HepG2 (cell line): ENCODE measurements around the gene CA12. TPM values are rescaled to one million over a fixed set of nuclear protein-coding genes. Genes with fewer than 3 reads are reported as not detected.

Experiments
- ATAC-seq: fragments of 200-7000 bp; cut with Tn5 transposase; 3 replicates; pipeline ENCODE4 v1.9.1; 2020; ENCODE audit warnings: mild to moderate bottlenecking, moderate library complexity
- BruUV-seq: library from RNA; stranded (reverse); fragments of 400-500 nt; replicated peaks from 2 replicates; lab custom pipeline; 2021; lab: Mats Ljungman, UMichigan
- CTCF ChIA-PET: fragments of 300-600 bp; formaldehyde crosslinking; extraction: SDS; loops from one replicate; lab custom pipeline; 2021; ENCODE audit warnings: low total read pairs, inconsistent platforms, low intra/inter-chr PET ratio; lab: Yijun Ruan, JAX
- POLR2A ChIA-PET: fragments of 350-600 bp; sonication (Branson Sonifier 250); formaldehyde crosslinking; loops from one replicate; lab custom pipeline; 2020; ENCODE audit warnings: antibody characterized with exemption, inconsistent platforms; lab: Yijun Ruan, JAX
- DNase-seq: peaks from one replicate; pipeline ENCODE4 v3.0.0-alpha.2; 2015; ENCODE audit warnings: low spot score
- FAIRE-seq: peaks from 3 replicates; lab custom pipeline; 2011; peaks lifted over from hg19 to GRCh38; lab: Jason Lieb, UNC
- H2AFZ ChIP-seq: one replicate; pipeline ENCODE4 v1.6.1; 2011; ENCODE audit warnings: low read length, inconsistent platforms
- H3K27ac ChIP-seq: fragments of 300-600 bp; 3 replicates; pipeline ENCODE4 v1.8.0; 2011; ENCODE audit warnings: mixed run types, mild to moderate bottlenecking, mixed read lengths, low read length, inconsistent platforms; ENCODE audit not compliant: insufficient read depth; ENCODE audit errors: extremely low read length
- H3K27me3 ChIP-seq, 2 experiments: fragments of 200-600 bp in 1 of 2; 2 replicates in 1 of 2; 3 replicates in 1 of 2; pipeline versions ENCODE4 v1.6.0 to v1.8.0; 2011; ENCODE audit warnings: low read length in 2 of 2, mild to moderate bottlenecking in 2 of 2, moderate library complexity in 2 of 2, inconsistent platforms in 1 of 2; ENCODE audit not compliant: insufficient read depth in 2 of 2, control insufficient read depth in 1 of 2
- H3K36me3 ChIP-seq, 2 experiments: fragments of 200-600 bp in 1 of 2; replicated peaks in 1 of 2; 2 replicates in 1 of 2; 3 replicates in 1 of 2; pipeline versions ENCODE4 v1.5.1 to v1.8.0; 2011; ENCODE audit warnings: low read length in 2 of 2, inconsistent platforms in 1 of 2; ENCODE audit not compliant: insufficient read depth in 2 of 2, control insufficient read depth in 1 of 2
- H3K4me1 ChIP-seq: 2 replicates; pipeline ENCODE4 v1.5.1; 2012; ENCODE audit warnings: low read length, inconsistent platforms; ENCODE audit not compliant: insufficient read depth
- H3K4me2 ChIP-seq: 2 replicates; pipeline ENCODE4 v1.6.0; 2011; ENCODE audit warnings: low read depth, low read length, inconsistent platforms
- H3K4me3 ChIP-seq, 3 experiments: fragments of 200-600 bp in 1 of 3; sonication (generic), shearing (Covaris generic) in 1 of 3; replicated peaks in 1 of 3; 2 replicates each; pipeline ENCODE4 v1.5.1; 2011 to 2016; ENCODE audit warnings: low read length in 3 of 3, inconsistent platforms in 2 of 3, low read depth in 2 of 3, mild to moderate bottlenecking in 2 of 3, control low read depth in 1 of 3, mixed read lengths in 1 of 3; ENCODE audit not compliant: insufficient read depth in 1 of 3
- H3K79me2 ChIP-seq: one replicate; pipeline ENCODE4 v1.6.1; 2011; ENCODE audit warnings: low read length, inconsistent platforms; ENCODE audit not compliant: insufficient read depth
- H3K9ac ChIP-seq: 2 replicates; pipeline ENCODE4 v1.6.0; 2011; ENCODE audit warnings: mild to moderate bottlenecking, low read depth, low read length, inconsistent platforms; ENCODE audit not compliant: insufficient read depth
- H3K9me3 ChIP-seq: 2 replicates; pipeline ENCODE4 v1.5.1; 2012; ENCODE audit warnings: mild to moderate bottlenecking, low read length
- H4K20me1 ChIP-seq: 2 replicates; pipeline ENCODE4 v1.6.0; 2011; ENCODE audit warnings: inconsistent platforms, mild to moderate bottlenecking, low read length, moderate library complexity; ENCODE audit not compliant: insufficient read depth
- AKAP8 ChIP-seq: sonication (generic); formaldehyde crosslinking; IDR thresholded peaks from 2 replicates; pipeline ENCODE4 v1.5.1; 2020; ENCODE audit warnings: mild to moderate bottlenecking, missing genetic modification reagents
- ATF2 ChIP-seq: sonication (generic); formaldehyde crosslinking; IDR thresholded peaks from 2 replicates; pipeline ENCODE4 v1.4.0; 2020; ENCODE audit warnings: missing genetic modification reagents
- CENPBD1 ChIP-seq: sonication (generic); formaldehyde crosslinking; IDR thresholded peaks from 2 replicates; pipeline ENCODE4 v1.8.0; 2022; ENCODE audit warnings: missing genetic modification reagents, low read depth, mild to moderate bottlenecking, borderline replicate concordance
- CENPT ChIP-seq: sonication (generic); formaldehyde crosslinking; IDR thresholded peaks from 2 replicates; pipeline ENCODE4 v1.8.0; 2022; ENCODE audit warnings: low read depth, mild to moderate bottlenecking, moderate library complexity, missing genetic modification reagents
- GFI1 ChIP-seq: sonication (generic); formaldehyde crosslinking; IDR thresholded peaks from 2 replicates; pipeline ENCODE4 v1.5.0; 2020; ENCODE audit warnings: missing genetic modification reagents, mild to moderate bottlenecking, borderline replicate concordance
- GPBP1L1 ChIP-seq: sonication (generic); formaldehyde crosslinking; IDR thresholded peaks from 2 replicates; pipeline ENCODE4 v1.5.0; 2020; ENCODE audit warnings: mild to moderate bottlenecking, missing genetic modification reagents
- HBP1 ChIP-seq: IDR thresholded peaks from 2 replicates; pipeline ENCODE4 v1.6.1; 2016; ENCODE audit warnings: low read depth, control low read depth
- HOXD1 ChIP-seq: sonication (generic); formaldehyde crosslinking; IDR thresholded peaks from 2 replicates; pipeline ENCODE4 v1.5.0; 2020; ENCODE audit warnings: missing genetic modification reagents
- LCORL ChIP-seq, 2 experiments: fragments of 450-650 bp in 1 of 2; sonication (generic) in 1 of 2; formaldehyde crosslinking in 1 of 2; IDR thresholded peaks; 2 replicates each; pipeline versions ENCODE4 v1.5.0 to v1.6.1; 2017 to 2020; ENCODE audit warnings: antibody characterized with exemption in 1 of 2, missing genetic modification reagents in 1 of 2
- MZF1 ChIP-seq: sonication (generic); formaldehyde crosslinking; IDR thresholded peaks from 2 replicates; pipeline ENCODE4 v1.8.1; 2023; ENCODE audit warnings: mild to moderate bottlenecking, missing genetic modification reagents, borderline replicate concordance
- NFRKB ChIP-seq: fragments of 450-650 bp; IDR thresholded peaks from 2 replicates; pipeline ENCODE4 v1.6.1; 2017
- NR3C1 ChIP-seq: sonication (generic); formaldehyde crosslinking; IDR thresholded peaks from 2 replicates; pipeline ENCODE4 v1.4.0; 2020; ENCODE audit warnings: missing genetic modification reagents
- SMARCC2 ChIP-seq: fragments of 450-650 bp; IDR thresholded peaks from 2 replicates; pipeline ENCODE4 v1.6.1; 2017; ENCODE audit warnings: antibody characterized with exemption, mild to moderate bottlenecking
- SOX13 ChIP-seq, 3 experiments: fragments of 450-650 bp in 1 of 3; sonication (generic) in 1 of 3; formaldehyde crosslinking in 1 of 3; IDR thresholded peaks in 2 of 3; conservative IDR thresholded peaks in 1 of 3; 2 replicates each; pipeline versions ENCODE4 v1.5.0 to v1.6.1; 2016 to 2020; ENCODE audit warnings: antibody characterized with exemption in 1 of 3, mild to moderate bottlenecking in 1 of 3, missing compliant biosample characterization in 1 of 3, missing genetic modification reagents in 1 of 3, moderate library complexity in 1 of 3
- ZNF670 ChIP-seq: sonication (generic); formaldehyde crosslinking; IDR thresholded peaks from 2 replicates; pipeline ENCODE4 v1.8.0; 2022; ENCODE audit warnings: mild to moderate bottlenecking, missing genetic modification reagents, borderline replicate concordance
- ZNF776 ChIP-seq: sonication (generic); formaldehyde crosslinking; IDR thresholded peaks from 2 replicates; pipeline ENCODE4 v1.4.0; 2020; ENCODE audit warnings: mild to moderate bottlenecking, missing genetic modification reagents
- ZNF782 ChIP-seq: sonication (generic); formaldehyde crosslinking; IDR thresholded peaks from 2 replicates; pipeline ENCODE4 v1.4.0; 2020; ENCODE audit warnings: missing genetic modification reagents, mild to moderate bottlenecking, borderline replicate concordance
- WGBS: methylation state at CpG from one replicate; pipeline ENCODE4 v1.1.6; 2017; ENCODE audit warnings: low lambda C conversion rate; 5-methylcytosine and 5-hydroxymethylcytosine counted together
- in situ Hi-C: cut with HindIII; loops from 2 replicates; pipeline ENCODE4 v1.10.0; 2017; ENCODE audit warnings: low pct_unique_long_range_greater_than_20kb; ENCODE audit not compliant: extremely low pct_ligation_motif_present
- intact Hi-C: fragments of 100-400 bp; cut with micrococcal nuclease; formaldehyde crosslinking; loops from one replicate; pipeline ENCODE4 v1.10.0; 2022; ENCODE audit not compliant: unreplicated experiment
- polyA plus RNA-seq, 8 experiments: library from polyadenylated mRNA; depleted of rRNA in 3 of 8; stranded (reverse) in 7 of 8; unstranded in 1 of 8; fragments of >200 nt; fragmentation: Illumina TruSeq in 4 of 8; extraction: Trizol in 4 of 8; gene quantifications; 2 replicates each; pipeline versions ENCODE4 v1.2.1 to v1.2.3, GENCODE V29; 2011 to 2016; ENCODE audit warnings: low read depth in 4 of 8, missing spikeins in 1 of 8, mixed read lengths in 1 of 8; ENCODE audit not compliant: insufficient read depth in 1 of 8
- total RNA-seq, 5 experiments: library from RNA; depleted of rRNA; stranded (reverse); fragments of >200 nt; fragmentation: Illumina TruSeq; extraction: Trizol; gene quantifications; 2 replicates each; pipeline ENCODE4 v1.2.3, GENCODE V29; 2016; ENCODE audit warnings: low read depth in 1 of 5

CA12 gene
- total and polyA plus RNA-seq, 2 of the 13 experiments (the other 11 are each of a cell fraction or from before 2014, with no cell fraction given) = 0.07 to 0.20 TPM

GRCh38 chr15:63408524-63408923 is 26.9 kb upstream of the CA12 start:
- ATAC-seq = no peak
- H3K4me3 ChIP-seq = no peak overlapping the region
- FAIRE-seq = no peak
- in situ Hi-C loops = loop anchor here (25.0 kb wide), 2 partner anchors 246 to 621 kb away; partner anchors contain the start of gene RPS27L
- ChIA-PET POLR2A (no interaction called here), CTCF (no interaction called here)
- no peak overlapping the region for H3K27ac ChIP-seq
- BruUV-seq = no TSS peak
- H3K27me3 ChIP-seq = peaks cover 5 to 17% of the 10 kb centered on the region in 2 experiments; a peak in 3 of 5 replicates
- no peaks in the 10 kb centered on the region for H4K20me1 ChIP-seq
- no peak overlapping the region for H3K9ac ChIP-seq
- no peaks in the 10 kb centered on the region for H3K9me3 ChIP-seq
- no peaks in the 10 kb centered on the region for H3K79me2 ChIP-seq
- intact Hi-C loops = no loop called here
- H3K4me2 ChIP-seq = no peak overlapping the region
- 40% methylated on average over 2 of the region's 2 CpGs for WGBS
- H3K4me1 ChIP-seq = peaks cover 15% of the 10 kb centered on the region
- H2AFZ ChIP-seq = no peak overlapping the region
- no peak for TF ChIP-seq GPBP1L1 (CRISPR knock-in tag)
- no peak for TF ChIP-seq AKAP8
- TF ChIP-seq ATF2 (CRISPR knock-in tag) = no peak
- TF ChIP-seq ZNF782 (CRISPR knock-in tag) = no peak
- TF ChIP-seq CENPBD1 (CRISPR knock-in tag) = no peak
- TF ChIP-seq SMARCC2 = no peak
- no peak for TF ChIP-seq GFI1 (CRISPR knock-in tag)
- no peak for TF ChIP-seq NFRKB
- no peak for TF ChIP-seq ZNF776
- no peak for TF ChIP-seq NR3C1 (CRISPR knock-in tag)
- no peak for TF ChIP-seq HOXD1 (CRISPR knock-in tag)
- TF ChIP-seq SOX13 (IDR thresholded peaks at IDR 0.05) = no peak
- TF ChIP-seq SOX13 (CRISPR knock-in tag; conservative IDR thresholded peaks at IDR 0.05 in 1 of 2, IDR thresholded peaks at IDR 0.05 in 1 of 2) = no peak
- no peak for TF ChIP-seq HBP1 (CRISPR knock-in tag)
- no peak for TF ChIP-seq MZF1
- TF ChIP-seq CENPT = no peak
- no peak for TF ChIP-seq LCORL (IDR thresholded peaks at IDR 0.05)
- TF ChIP-seq LCORL (CRISPR knock-in tag; IDR thresholded peaks at IDR 0.05) = no peak
- TF ChIP-seq ZNF670 (CRISPR knock-in tag) = no peak
- no peak for DNase-seq
- no peaks in the 10 kb centered on the region for H3K36me3 ChIP-seq
